Tongue (tissue), 2 donors: Measurements from ENCODE around the gene RNF121. TPM values are rescaled to one million over a fixed set of nuclear protein-coding genes. Genes with fewer than 3 reads are reported as not detected.
A peak's percentile ranks its signal among the peaks of the same experiment; 100 is the strongest.

ENCODE experiments used
- DNase-seq: peaks from one replicate; pipeline ENCODE4 v3.0.0-alpha.2; 2015
- total RNA-seq: library from RNA; depleted of rRNA; stranded (reverse); fragments of >200 nt; gene quantifications from one replicate; pipeline ENCODE4 v1.2.3, GENCODE V29; 2014

Gene RNF121
- total RNA-seq, 1 donor from 2014 or later, result 27.7 TPM

DNA sequence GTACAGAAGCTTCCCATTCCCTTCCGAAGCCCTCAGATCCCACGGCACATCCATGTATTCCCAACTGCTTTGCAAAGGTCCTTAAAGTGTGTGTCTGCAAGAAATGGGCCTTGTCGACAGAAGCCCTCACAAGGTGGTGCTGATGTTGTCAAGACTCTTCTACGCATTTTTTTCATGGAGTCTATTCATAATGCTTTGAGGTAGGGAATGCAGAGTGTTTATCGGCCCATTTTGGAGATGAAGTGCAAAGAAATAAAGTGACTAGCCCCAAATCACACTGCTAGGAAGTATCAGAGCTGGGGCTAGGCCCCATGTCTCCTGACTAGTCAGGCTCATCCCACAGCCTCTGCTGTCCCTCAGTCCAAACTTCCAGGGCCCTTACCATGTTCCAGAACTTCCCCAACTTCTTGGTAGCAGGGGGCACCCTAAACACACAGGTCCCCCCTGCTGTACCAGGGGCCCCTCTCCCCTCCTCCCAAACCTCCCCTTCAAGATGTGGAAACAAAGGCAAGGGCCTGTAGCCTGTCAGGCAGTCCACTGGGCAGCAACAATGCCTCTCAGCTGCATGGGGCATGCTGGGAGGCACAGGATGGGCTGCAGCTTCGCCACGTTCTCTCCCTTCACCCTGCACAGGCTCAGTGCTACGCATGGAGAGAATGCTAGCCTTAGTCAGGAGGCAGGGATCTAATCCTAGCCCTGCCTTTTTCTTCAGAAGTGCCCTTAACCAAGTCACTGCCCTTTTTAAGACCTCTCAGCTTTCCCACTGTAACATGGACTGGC is 77.7 kb downstream of the RNF121 start:
- no peak for DNase-seq

DNA sequence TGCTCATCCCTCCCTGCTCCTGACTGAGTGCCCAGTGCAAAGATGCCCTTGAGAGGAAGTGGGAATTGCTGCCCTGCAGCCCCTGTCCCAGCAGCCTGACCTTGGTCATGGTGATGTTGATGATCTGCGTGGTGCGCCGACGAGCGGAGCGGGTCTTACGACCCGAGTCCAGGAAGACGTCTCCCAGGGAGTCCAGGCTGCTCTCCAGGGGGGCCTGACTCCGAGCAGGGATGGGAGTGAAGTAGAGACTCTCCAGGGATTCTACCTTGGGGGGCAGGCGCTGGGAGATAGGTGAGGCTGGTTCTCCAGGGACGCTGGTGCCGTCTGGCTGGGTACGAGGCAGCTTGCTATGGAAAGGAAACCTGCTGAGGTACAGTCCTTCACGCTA is 78.2 kb downstream of the RNF121 start:
- no peak for DNase-seq

- DNase-seq, result no peak
These were observed 78.7 kb downstream of the RNF121 start for GRCh38 chr11:72007587-72007986.

DNA sequence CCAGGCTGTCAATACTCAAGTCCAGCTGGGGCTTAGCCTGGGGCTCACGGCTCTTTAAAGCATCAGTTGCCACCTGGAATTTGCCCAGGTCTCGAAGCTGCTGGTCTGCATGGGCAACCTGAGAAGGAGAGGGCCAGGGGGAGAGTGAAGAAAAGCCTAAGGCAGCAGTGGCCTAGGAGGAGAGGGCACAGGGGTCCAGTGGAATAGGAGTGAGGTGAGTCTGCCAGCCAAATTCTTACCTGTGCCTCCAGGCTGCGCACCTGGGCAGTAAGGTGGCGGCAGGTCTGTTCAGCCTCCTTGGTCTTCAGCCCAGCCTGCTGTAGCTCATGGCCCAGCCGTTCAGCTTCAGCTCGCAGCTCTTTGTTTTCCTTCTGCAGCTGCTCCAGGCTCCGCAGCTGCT is 79.9 kb downstream of the RNF121 start:
- DNase-seq, result no peak

GRCh38 chr11:72009156-72009555 is 80.3 kb downstream of the RNF121 start:
- no peak for DNase-seq

- no peak for DNase-seq
These were observed 81.8 kb downstream of the RNF121 start for GRCh38 chr11:72010529-72011233.

GRCh38 chr11:72012091-72012630 is 83.3 kb downstream of the RNF121 start:
- no peak for DNase-seq

DNA sequence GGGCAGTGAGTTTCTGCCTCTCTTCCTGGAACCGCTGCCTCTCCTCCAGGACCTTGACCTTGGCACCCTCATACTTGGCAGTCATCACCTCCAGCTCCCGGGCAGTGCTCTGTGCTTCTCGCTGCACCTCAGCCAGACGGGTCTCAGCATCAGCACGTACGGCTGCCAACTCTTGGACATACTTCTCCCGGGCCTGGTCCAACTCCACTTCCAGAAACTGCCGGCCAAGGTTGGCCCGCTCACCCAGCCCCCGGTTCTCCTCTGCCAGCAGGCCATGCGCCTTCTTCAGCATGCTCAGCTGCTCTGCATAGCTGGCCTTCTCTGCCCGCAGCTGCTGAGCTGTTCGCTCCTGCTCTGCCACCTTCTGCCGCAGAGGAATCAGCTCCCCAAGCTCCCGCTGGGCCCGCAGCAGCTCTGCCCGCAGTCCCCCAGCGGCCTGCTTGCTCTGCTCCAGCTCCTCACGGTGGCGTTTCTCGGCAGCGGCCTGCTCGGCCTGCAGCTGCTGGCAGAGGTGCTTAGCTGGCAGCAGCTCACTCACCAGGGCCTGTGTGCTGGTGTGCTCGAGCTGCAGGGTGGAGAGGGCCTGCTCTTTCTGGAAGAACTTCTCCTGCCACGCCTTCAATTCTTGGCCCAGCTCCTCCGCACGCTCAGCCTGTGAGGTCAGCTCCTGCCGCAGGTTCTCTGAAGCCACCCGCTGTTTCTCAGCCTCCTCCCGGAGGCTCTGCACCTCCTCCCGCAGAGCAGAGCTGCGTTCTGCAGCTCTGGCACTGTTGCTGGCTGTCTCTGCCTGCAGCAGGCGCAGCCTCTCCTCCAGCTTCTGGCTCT is 84.3 kb downstream of the RNF121 start:
- peak; percentile 53 for DNase-seq

DNA sequence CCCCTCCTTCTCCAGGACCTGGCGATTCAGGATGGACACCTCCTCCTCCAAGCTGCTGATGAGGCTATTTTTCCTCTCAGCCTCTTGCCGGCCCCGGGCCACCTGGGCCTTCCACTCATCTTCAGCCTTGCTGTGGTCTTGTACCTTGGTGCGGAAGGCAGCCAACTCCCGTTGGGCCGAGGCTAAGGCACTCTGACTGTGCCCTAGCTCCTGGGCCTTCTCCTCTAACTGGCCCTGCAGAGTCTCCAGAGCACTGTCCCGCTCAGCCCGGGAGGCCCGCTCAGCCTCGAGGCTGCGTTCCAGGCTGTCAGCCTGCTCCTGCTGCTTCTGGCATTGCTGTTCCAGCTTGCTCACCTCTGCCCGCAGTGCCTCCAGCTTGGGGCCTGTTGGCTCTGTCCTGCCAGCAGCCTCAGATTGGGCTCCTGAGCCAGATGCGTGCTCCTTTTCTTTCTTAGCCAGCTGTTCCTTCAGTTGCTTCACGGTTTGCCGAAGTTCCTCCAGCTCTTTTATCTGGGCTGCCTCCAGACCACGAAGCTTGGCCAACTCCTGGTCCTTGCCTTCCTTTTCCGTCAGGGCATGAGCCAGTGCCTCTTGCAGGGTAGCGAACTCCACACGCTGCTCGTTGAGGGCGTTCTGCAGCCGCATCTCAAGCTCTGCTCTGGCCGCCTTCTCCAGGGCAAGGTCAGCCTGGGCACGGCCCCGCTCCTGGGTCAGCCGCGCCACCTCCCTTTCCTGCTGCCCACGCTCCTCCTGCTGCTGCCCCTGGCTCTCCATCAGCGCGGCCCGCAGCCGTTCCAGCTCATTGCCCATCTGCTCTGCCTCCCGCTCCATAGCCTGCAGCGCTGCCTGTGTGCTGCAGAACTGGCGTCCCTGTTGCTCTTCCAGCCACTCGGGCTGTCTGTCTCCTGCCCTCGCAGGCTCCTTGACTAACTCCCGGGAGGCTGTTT is 85.2 kb downstream of the RNF121 start:
- DNase-seq, result no peak

GRCh38 chr11:72014761-72015320 is 86.0 kb downstream of the RNF121 start:
- no peak for DNase-seq

GRCh38 chr11:72015511-72016061 is 86.7 kb downstream of the RNF121 start:
- no peak for DNase-seq

DNA sequence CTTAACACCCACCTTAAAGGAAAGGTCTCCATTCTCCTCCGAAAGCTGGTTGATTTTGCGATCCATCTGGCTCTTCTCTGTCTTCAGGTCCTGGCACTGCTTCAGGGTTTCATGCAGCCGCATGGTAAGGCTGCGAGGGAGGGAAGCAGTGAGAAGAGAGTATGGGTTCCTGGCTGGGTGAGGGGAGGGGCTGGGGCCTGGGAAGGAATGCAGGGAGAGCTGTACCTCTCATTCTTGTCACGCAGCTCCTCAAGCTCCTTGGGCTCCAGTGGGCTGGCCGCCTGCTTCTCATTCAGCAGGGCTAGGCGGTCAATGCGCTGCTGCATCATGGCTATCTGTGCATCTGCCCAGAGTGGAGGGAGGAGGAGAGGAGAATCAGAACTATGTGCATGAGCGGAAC is 89.3 kb downstream of the RNF121 start:
- DNase-seq, result no peak

- DNase-seq, result no peak
These were observed 94.5 kb downstream of the RNF121 start for GRCh38 chr11:72023335-72023734.

- DNase-seq, result no peak
These were observed 95.4 kb downstream of the RNF121 start for GRCh38 chr11:72024069-72024754.

GRCh38 chr11:72026090-72026489 is 97.2 kb downstream of the RNF121 start:
- DNase-seq, result no peak

- no peak for DNase-seq
These were observed 101.7 kb downstream of the RNF121 start for GRCh38 chr11:72030472-72031045.

DNA sequence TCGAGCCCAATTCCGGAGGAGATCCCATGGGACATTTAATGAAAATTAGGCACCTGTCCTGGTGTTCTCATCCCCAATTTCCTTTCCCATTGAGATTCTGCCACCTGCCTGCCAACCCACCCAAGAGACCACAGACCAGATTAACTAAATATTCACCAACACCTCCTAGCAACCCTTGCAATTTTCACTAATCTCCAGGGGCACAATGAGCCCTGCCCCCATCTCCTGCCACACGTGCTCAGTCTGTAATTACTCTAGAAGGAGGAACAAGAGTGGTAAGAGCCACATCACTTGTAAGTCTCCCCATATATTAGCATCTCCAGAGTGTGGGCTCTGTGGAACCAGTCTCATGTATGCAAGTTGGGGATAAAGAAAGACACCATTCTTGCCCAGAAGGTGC is 107.8 kb downstream of the RNF121 start:
- no peak for DNase-seq

DNA sequence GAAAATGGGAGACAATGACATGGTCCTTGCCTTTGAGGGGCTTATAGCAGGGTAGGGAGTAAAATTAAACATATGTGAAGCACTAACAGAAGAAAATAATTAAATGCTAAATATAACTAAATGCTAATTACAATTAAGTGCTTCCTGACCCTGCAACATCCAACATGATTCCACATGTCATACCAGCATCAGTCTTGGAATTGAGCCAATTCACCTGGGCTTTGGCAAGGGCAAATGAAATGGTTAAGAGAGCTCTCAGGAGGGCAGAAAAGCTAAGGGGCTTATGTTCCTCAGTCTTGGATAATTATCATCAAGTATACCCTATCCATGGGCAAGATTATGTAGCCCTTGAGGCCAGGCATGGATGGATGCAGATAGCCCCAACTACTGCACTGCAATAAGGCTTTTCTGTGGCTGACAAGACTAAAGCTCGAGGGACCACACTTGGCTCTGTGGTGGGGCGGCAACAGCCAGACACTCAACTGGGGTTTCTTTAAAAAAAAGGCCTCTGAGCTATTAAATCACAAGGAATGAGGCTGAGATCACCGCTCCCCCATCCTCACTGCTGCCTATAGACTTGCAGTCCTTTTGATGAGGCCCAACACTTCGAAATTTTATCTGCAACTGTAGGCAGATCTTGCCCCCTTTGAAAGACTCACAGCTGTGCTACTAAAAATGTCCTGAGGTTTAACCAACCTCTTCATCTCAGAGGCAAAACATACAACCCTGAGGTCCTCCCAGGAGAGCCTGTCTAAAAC is 108.9 kb downstream of the RNF121 start:
- DNase-seq, result peak; percentile 44

DNA sequence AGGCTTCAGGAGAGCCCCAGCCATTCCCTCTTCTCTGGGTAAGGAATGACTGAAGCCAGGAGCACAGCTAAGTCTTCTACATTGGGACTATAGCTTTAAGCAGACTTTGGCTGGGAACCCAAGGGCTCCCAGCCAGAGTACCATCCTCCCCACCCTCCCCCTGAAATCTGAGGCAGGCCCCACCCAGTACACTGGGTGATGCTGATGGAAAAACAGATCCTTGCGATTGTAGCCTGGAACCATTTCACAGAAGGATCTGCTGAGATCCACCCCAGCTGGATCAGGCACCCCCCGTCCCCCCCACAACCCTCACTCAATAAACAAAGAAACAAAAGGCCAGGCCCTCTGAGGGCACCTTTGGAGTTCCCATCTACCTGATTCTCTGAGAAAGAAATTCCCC is 109.6 kb downstream of the RNF121 start:
- DNase-seq, result peak; percentile 92
